Measurements from ENCODE around the gene TEPSIN. TPM values are rescaled to one million over a fixed set of nuclear protein-coding genes. Genes with fewer than 3 reads are reported as not detected.
A peak's percentile ranks its signal among the peaks of the same experiment; 100 is the strongest.

Gene TEPSIN
- total and polyA plus RNA-seq, 2 of the 8 experiments (the other 6 are each of a cell fraction or from before 2014, with no cell fraction given) = 22.9 to 28.0 TPM

DNA sequence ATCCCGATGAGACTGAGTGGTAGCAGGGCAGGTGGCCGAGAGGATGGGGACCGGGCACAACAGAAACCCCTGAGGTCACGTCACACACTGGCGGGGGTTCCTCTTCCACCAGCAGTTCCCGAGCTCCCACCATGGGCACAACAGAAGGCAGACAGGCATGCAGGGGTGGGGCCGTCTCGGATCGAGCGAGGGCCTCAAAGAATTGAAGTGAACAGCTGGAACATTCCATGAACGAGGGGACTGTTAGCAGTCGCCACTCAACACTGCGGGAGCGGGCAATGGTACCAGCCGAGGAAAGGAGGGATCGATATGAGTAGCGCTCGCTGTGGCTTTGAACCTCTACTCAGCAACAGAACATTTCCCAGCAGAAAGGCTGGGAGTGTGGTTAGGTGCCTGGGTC, 21.4 kb downstream of the TEPSIN start:
- Histone ChIP-seq H4K91ac (replicated peaks; ENCODE audit: insufficient read length, low read length) (no peak overlapping the region), H3K18ac (ENCODE audit: extremely low read depth, low read length) (no peak overlapping the region), H3K56ac (replicated peaks; ENCODE audit: insufficient read length, low read depth, low read length) (no peak overlapping the region), H3K27ac (ENCODE audit: low read depth, low read length) (no peak overlapping the region), H3K23ac (ENCODE audit: insufficient read length) (no peak overlapping the region), H3K9ac (replicated peaks in 1 of 4; ENCODE audit: extremely low read depth in 1 of 4, low read depth in 3 of 4, low read length in 3 of 4) (no peak overlapping the region), H4K5ac (ENCODE audit: insufficient read length, low read depth, low read length) (no peak overlapping the region), H2BK20ac (ENCODE audit: low read length) (no peak overlapping the region), H2BK12ac (ENCODE audit: low read depth, low read length) (no peak overlapping the region), H3K27me3 (replicated peaks in 1 of 4; ENCODE audit: control insufficient read depth in 3 of 4, extremely low read depth in 1 of 4, insufficient read depth in 3 of 4, low read length in 3 of 4) (no peaks in the 10 kb centered on the region), H2BK15ac (ENCODE audit: low read length) (no peak overlapping the region), H2BK120ac (replicated peaks; ENCODE audit: low read depth, low read length) (no peak overlapping the region), H2AFZ (ENCODE audit: low read length) (no peak overlapping the region), H3K79me2 (ENCODE audit: control insufficient read depth in 1 of 2, insufficient read depth in 2 of 2, low read length in 2 of 2) (peaks cover 0 to 15% of the 10 kb centered on the region in 2 experiments; a peak in 2 of 4 replicates), H3K36me3 (ENCODE audit: control insufficient read depth in 2 of 4, insufficient read depth in 4 of 4, low read length in 3 of 4) (peaks cover 0 to 5% (median 0%) of the 10 kb centered on the region in 4 experiments; a peak in 1 of 8 replicates), H3K9me3 (ENCODE audit: insufficient read depth in 2 of 2, low read depth in 1 of 2, low read length in 1 of 2) (no peaks in the 10 kb centered on the region), H2BK5ac (ENCODE audit: low read depth, low read length) (peak overlapping the region; percentile 35; the same call in 1 of the 2 replicates), H3K4me1 (replicated peaks in 1 of 4; ENCODE audit: control insufficient read depth in 3 of 4, insufficient read depth in 4 of 4, low read length in 3 of 4) (peaks cover 0 to 12% (median 9%) of the 10 kb centered on the region in 4 experiments; a peak in 5 of 7 replicates), H4K8ac (ENCODE audit: extremely low read depth, insufficient read depth, low read length) (peak overlapping the region; percentile 72; the same call in 1 of the 2 replicates), H3K23me2 (ENCODE audit: low read depth, low read length) (peaks cover 5% of the 10 kb centered on the region; the same call in 1 of the 2 replicates), H3K14ac (ENCODE audit: insufficient read length) (no peak overlapping the region), H2AK5ac (ENCODE audit: low read depth, low read length) (no peak overlapping the region), H3K4me3 (ENCODE audit: extremely low read depth in 1 of 4, insufficient read depth in 2 of 4, low read depth in 3 of 4, low read length in 4 of 4) (no peak overlapping the region), H3K4me2 (ENCODE audit: insufficient read depth in 1 of 2, low read depth in 2 of 2, low read length in 2 of 2) (no peak overlapping the region), H4K20me1 (replicated peaks in 1 of 2; ENCODE audit: control insufficient read depth in 1 of 2, insufficient read depth in 2 of 2, low read length in 2 of 2) (peaks cover 4 to 15% of the 10 kb centered on the region in 2 experiments), H3K4ac (replicated peaks; ENCODE audit: insufficient read length, low read depth, low read length) (no peak overlapping the region), H3K79me1 (ENCODE audit: low read depth, low read length) (peaks cover 21% of the 10 kb centered on the region)
- 91% methylated on average over 16 of the region's 18 CpGs; no CpG with 5 or more reads in 1 of the 2 experiments for WGBS, 2 experiments (ENCODE audit: extremely low coverage in 1 of 2, insufficient coverage in 1 of 2, insufficient read length in 1 of 2, insufficient replicate concordance in 2 of 2, low coverage in 1 of 2, low lambda C conversion rate in 2 of 2, missing lambda C conversion rate in 1 of 2)
- no peak for FAIRE-seq
- POLR2A ChIA-PET (ENCODE audit: partially characterized antibody) = interaction anchor here (1.1 kb wide), 2 partner anchors 14 to 21 kb away, joined by 3 read pairs; no protein-coding TSS in a partner anchor
- DNase-seq (ENCODE audit: low read depth in 1 of 2, low spot score in 2 of 2) = no peak
- CTCF ChIA-PET (ENCODE audit: partially characterized antibody) = interaction anchor here (0.6 to 1.6 kb wide), 4 partner anchors 13 to 223 kb away, joined by 3 to 4 read pairs (median 4); no protein-coding TSS in a partner anchor
- no peak for TF ChIP-seq POLR2A (IDR thresholded peaks at IDR 0.05; ENCODE audit: control extremely low read depth in 1 of 2, low read depth in 2 of 2, low read length in 2 of 2)
- TF ChIP-seq TAF7 (optimal IDR thresholded peaks at IDR 0.05; ENCODE audit: borderline replicate concordance, low read depth, low read length) = no peak
- TF ChIP-seq RXRA (IDR thresholded peaks at IDR 0.05; ENCODE audit: insufficient read depth, low read depth, low read length) = no peak
- TF ChIP-seq HDAC6 (IDR thresholded peaks at IDR 0.05; ENCODE audit: low read depth, low read length) = no peak
- TF ChIP-seq TCF12 (IDR thresholded peaks at IDR 0.05; ENCODE audit: low read depth, low read length) = no peak

Data from H1 (cell line).